T-helper 2 cell treated with Interferon-gamma antibody and Interleukin-4, amounts not matched to agents 100 ng/mL and 5 ng/mL, for 36 hours (primary cell): Measurements from ENCODE around the gene MAP3K10. TPM values are rescaled to one million over a fixed set of nuclear protein-coding genes. Genes with fewer than 3 reads are reported as not detected.

Experiments used
- intact Hi-C: fragments of 100-400 bp; cut with micrococcal nuclease; formaldehyde crosslinking; loops from one replicate; pipeline ENCODE4 v1.15.1; 2023
- total RNA-seq: library from RNA; stranded (reverse); gene quantifications from 2 replicates; pipeline ENCODE4 v1.2.3, GENCODE V29; 2022

MAP3K10 gene
- total RNA-seq, 1 donor from 2014 or later: 17.5 TPM

DNA sequence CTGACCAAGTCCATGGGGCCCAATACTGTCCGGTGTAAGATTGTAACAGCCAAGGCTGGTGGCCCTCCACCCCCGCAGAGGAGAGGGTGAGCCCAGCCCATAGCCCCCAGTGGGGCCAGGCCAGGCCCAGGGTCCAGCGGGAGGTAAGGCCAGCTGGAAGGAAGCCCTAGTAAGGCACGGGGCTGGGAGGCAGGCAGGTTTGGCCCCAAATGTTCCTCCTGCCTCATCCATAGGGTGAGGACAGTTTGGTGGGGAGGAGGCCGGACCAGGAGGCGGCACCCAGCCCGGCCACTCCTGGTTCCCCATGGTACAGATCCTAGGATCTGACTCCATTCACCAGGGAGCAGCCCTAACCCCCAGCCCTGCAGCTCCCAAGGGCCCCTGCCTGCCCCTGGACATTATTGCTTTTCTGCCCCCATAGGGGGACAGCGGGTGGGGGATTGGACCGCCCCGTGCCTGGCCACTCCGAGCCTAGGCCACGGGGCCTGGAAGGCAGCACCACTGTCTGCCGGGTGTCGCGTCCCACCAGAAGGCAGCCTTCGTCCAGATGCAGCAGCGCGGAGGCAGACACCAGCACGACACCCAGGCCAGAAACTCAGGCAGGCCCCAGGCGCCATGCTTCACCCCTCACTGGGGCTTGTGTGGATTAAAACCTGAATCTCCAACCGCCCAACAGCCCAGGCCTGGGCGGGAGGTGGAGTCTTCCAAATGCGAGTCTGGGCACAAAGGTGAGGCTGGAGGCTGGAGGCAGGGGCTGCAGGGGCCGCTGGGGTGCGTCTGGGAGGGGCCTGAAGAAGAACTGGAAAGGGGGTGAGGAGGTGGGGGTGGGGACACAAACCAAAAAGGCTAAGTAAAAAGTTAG, 42.0 kb downstream of the MAP3K10 start:
- intact Hi-C loops: no loop called here

DNA sequence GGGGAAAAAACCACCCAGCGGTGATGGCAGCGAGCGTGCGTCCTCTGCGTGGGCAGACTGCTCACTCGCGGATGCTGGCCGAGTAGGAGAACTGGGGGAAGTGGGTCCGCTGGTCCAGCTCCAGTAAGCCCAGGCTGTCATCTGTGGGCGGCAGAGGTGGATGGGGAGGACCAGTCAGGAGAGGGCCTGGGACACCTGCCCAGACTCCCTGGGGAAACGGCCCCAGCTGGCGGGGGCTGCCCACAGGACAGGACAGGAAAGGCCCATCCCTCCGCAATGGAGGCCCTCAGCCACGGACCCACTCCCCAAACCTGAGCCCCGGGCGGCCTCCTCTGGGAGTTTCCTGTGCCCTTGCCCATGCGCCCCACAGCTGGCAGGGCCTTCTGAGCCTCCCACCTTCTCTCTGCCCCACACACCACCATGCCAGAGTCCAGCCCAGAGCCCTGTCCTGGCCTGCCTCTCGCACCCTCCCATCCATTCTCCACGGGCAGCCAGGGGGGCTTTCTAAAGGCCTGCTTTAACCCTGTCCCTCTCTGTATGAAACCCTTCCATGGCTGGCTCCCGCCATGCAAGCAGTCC, 42.7 kb downstream of the MAP3K10 start:
- intact Hi-C loops: no loop called here

DNA sequence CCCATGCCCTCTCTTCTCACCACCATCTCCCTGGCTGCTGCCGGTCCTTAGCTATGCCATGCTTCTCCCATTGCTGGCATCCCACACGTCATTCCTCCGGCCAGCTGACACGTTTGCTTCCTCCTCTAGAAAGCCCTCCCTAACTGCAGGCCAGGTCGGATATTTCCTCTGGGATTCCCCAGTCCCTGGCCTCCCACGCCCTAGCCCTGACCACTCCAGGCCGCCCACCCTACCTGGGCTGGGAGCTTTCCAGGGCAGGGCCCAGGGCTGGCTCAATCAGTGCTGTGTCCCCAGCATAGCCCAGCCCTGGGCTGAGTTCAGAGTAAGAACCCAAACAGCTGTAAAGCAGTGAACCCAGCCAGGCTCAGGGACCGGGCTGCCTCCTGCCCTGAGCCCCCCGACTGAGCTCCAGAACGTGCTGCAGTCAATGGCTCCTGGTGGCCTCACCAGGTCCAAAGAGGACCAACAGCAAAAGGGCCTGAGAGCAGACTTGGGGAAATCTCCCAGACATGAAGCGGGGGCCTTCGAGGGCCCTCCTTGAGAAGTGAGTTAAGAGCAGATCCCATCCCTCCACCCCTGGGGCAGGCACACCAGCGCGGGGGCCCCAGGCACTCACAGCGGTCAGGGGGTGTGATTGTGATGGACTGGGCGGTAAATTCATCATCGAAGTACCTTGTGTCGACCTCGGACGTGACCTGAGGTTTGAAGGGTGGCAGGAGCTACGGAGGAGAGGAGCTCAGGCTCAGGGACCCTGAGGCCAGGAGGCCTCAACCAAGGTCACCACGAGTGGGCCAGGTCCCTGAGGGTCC, 43.4 kb downstream of the MAP3K10 start:
- intact Hi-C loops: no loop called here

DNA sequence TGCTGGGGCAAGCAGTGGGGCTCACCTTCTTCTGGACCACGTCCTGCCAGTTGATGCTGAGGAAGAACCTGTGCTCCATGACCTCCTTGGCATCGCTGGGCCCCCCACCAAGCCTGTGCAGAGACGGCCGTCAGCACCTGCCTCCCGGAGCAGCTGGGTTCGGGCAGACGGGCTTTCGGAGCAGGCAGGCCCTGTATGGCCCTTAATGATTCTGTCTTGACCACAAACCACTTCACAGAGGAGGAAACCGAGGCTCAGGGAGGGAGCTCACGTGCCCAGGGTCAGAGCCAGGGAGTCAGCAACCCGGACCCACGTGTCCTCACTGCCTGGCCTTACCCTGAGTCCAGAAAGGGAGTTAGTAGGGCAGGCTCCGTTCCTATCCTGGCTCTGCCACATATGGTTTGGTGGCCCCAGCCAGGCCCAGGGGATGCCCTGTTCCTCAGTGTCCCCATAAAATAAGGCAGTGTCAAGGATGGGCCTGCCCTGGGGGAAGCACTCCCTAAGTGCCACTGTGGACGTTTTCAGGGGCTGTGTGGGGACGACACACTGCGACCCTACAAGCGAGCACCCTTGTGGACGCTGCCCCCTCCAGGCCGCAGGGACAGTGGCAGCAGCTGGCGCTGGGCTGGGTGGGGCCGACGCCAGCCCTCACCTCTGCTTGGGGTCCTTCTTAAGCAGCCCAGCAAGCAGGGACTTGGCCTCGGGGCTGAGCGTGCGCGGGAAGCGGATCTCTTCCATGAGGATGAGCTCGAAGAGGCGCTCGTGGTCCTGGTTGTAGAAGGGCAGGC, 44.2 kb downstream of the MAP3K10 start:
- intact Hi-C loops: no loop called here

DNA sequence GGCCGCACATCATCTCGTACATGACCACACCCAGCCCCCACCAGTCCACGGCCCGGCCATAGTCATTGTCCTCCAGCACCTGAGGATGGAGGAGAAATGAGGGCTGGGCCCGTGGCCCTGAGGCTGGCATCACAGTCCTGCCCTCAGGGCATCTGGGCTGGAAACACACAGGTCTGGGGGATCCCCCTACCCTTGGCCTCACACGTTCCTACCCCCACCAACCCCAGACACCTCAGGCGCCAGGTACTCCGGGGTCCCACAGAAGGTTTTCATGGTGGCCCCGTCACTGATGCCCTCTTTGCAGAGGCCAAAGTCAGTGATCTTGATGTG, 44.8 kb downstream of the MAP3K10 start:
- intact Hi-C loops: no loop called here

DNA sequence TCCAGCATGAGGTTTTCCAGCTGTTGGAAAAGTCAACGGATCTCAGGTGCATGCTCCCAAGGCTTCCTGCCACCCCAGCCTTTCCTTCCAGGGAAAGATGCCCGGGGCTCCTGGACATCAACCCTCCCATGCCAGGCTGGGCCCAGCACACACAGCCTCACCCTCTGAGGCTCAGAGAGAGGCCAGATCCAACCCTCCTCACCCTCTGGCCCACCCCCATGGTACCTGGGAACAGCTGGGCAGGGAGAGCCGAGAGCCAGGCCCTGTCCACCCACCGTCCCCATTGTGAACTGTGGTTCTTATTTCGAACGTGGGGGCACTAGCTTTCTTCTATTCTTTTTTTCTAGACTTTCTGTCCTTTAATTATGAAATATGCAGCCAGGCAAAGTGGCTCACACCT, 45.1 kb downstream of the MAP3K10 start:
- intact Hi-C loops: no loop called here

DNA sequence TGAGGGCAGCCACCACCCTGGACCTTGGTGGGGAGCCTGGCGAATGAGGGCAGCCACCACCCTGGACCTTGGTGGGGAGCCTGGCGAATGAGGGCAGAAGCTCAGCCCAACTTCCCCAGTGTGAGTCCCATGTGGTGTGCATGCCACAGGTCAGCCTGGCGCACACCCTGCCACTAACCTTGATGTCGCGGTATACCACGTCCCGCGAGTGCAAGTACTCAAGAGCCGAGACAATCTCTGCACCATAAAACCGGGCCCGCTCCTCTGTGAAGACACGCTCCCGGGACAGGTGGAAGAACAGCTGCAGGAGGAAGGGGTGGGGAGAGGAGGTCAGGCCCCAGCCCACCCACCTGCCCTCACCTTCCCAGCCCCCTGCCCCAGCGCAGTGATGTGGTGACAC, 46.6 kb downstream of the MAP3K10 start:
- intact Hi-C loops: no loop called here

DNA sequence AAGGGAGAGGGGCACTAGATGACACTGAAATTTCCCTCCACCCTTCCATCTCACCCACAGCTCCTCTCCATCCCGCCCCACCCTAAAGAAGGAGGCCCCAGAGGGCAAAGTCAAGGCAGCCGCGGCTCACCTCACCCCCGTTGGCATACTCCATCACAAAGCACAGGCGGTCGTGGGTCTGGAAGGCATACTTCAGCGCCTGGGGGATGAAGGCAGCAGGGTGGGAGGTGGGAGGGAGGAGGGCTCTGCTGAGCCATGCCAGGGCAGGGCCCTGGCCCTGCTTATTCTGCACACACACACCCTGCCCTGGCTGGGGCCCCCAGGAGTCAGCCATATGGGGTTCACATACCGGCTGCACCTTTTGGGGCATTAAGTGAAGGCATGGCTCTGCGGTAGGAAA, 47.5 kb downstream of the MAP3K10 start:
- intact Hi-C loops: no loop called here

DNA sequence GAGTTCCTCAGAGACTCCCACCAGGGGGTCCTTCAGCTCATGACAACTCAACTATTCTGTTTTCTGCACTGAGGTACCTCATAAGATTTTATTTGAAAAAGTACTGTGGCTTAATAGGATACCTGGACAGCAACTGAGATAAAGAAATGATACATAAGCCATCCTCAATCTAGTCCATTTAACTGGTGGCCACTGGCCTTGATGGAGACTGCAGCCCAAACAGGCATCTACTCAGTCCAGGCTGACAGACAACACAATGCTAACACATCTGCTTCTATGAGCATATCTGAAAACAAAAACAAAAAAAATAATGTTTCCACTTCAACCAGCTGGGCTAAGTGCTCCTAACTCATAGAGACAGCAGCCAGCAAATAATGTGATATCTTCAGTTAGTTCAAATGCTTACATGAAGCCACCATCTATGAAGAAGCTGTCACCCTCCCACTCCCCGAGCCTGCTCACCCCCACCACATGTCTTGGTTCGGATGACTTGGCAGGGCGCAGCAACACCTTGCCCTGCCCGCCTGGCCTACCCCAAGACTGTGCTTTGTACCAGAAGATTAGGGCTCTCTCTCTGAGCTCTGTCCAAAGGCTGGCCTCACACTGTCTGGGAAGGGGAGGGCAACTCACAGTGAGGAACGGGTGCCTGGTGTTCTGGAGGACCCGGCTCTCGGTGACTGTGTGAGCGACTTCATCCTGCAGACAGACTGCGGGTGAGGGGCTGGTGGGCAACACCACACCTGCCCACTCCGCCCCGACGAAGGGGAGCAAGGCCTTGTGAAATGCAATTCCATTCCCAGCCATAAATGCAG, 48.4 kb downstream of the MAP3K10 start:
- intact Hi-C loops: no loop called here

DNA sequence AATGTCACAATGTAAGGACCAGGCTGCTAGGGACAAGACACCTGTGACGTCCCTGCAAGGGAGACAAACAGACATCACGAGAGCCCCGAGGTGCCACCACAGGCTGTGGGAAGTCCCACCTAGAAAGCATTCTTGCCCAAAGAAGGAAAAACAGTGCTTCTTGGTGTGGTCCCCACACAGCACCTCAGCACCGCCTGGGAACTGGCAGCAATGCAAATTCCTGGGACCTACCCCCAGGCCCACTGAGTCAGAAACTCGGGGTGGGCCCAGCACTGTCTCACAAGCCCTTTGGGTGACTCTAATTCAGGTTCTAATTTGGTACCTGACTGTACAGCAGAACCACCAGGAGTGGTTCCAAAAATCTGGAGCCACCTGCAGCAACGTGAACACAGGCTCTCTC, 49.1 kb downstream of the MAP3K10 start:
- intact Hi-C loops: no loop called here

DNA sequence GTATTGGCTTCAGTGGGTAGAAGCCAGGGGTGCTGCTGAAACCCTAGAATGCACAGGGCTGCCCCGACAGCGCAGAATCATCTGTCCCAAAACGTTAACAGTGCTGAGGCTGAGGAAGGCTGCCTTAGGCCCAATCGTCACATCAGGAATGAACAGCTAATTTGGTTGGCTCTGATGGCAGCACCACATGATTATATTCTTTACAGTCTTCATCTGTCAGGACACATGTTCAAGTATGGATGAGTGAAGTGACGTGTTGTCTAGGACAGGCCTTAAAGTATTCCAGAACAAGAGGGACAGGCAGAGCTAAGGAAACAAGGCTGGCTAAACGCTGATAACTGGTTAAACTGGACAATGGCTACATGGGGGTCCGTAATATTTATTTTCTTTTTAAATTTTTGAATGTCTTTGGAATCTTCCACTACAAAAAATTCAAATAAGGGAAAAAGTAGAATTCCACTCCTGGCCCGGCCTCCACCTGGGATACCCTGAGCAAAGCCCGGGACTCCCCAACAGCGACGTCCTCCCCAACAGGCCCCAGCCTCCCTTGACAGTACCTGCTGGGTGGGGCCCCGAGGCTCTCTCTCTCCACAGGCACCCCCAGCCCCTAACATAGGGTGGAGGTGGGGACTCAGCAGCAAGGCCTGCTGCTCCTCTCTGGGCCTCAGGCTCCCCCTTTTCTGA, 50.0 kb downstream of the MAP3K10 start:
- intact Hi-C loops: no loop called here

DNA sequence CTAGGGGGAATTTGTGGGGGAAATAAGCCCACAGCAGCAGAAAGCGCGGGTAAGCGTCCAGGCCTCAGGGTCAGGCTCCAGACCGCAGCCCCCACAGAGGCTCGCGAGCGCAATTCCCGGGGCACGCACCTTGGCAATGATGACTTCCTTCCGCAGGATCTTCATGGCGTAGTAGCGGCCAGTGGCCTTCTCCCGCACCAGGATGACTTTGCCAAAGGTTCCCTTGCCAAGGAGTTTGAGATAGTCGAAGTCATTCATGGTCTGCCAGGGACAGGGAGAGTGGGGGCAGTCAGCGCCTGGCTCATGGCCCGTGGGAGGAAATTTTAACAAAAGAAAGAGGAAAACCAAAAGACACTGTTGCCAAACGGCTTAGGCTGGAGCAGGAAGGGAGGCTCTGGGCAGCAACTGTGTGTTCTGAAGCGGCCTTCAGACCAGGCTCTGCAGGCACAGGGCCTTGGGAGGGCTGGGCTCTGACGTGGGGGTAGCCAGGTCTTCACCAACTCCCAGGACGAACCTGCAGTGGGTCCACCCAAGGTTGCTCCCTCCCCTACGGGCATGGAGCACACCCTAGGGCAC, 50.7 kb downstream of the MAP3K10 start:
- intact Hi-C loops: no loop called here

DNA sequence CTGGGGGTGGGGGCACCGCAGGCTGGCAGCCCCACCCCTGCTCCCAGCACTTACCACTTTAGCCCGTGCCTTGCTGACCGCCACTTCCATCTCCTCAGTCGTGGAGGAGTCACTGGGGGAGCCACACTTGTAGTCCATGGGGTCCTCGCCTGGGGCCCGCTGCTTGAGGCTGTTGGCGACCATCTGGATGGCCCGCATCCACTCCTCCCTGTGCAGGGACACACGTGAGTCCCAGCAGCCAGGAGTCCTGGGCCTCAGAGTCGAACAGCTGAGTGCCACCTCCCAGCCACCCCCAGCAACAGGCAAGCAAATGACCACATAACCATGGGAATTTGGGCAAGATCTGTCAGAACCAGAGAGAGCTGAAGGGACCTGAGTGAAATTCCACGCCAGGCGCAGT, 51.3 kb downstream of the MAP3K10 start:
- intact Hi-C loops: no loop called here

DNA sequence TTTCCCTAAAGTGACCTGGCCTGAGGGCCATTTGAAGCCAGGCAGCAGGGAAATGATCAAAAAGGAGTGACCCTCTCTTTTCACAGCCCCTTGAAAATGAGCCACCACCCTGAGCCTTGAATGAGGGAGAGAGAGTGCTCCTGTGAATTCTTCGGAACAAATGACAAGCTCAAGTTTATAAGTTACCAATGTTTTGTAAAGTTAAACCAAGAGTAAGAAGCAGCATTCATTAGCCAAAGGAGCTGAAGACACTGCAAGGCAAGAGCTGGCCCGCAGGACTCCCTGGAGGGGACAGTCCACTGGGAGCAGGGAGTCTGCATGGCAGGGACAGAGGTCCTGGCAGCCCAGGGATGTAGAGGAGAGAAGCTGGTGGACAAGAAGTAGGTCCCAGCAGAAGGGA, 52.0 kb downstream of the MAP3K10 start:
- intact Hi-C loops: no loop called here

DNA sequence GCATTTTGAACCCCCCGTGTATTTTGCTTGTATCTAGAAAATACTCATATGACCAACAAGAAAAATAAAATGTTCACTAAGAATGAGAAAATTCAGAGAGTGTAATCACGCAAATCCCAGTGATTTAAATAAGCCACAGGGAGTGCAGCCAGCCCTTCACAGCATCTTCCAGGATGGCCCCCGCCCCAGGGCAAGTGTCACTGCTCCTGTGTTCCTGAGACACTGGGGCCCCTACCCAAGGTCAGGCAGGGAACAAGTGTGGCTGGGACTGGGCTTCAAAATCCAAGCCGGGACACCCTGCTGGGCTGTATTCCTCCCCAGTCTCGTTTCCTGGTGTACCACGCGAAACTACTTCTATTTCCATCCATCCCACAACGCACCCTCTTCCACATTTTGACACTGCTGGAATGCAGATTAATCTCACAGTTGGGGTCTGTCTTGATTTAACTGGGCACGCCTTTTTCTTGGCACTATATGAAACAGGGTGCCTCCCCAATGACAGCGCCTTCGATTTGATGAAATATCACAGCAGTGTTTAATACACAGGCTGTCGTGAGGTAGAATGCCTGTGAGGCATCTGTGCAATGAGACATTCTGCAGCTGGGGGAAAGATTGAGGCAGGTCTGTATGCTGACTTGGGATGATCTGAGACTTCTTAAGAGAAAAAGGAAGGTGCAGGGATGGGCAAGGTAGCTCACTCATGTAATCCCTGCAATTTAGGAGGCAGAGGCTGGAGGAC, 53.5 kb downstream of the MAP3K10 start:
- intact Hi-C loops: no loop called here

DNA sequence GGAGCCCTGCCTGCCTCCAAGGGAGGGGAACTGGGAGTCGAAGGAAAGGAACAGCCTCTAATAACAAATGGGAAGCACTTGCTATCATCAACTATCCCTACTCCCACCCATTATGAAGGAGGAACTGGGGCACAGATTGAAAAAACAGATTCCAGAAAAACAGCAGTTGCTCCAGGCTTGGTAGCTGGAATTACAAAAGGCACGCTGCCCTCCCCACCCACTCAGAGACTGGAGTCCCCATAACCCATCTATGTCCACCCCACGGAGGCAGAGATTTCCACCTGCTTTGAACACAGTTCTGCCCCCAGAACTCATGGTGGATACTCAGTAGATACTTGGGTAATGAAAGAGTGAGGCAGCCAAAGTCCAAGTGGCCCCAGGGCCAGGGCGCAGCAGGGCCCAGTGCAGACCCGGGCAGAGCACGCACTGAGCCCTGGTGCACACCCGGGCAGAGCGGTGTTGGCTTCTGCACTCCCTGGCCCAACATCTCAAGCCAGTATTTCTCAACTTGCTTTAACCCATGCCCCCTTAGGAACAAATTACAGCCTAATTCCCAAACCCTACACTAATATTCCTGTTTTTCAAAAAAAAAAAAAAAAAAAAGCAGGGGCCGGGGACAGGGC, 54.4 kb downstream of the MAP3K10 start:
- intact Hi-C loops: no loop called here

DNA sequence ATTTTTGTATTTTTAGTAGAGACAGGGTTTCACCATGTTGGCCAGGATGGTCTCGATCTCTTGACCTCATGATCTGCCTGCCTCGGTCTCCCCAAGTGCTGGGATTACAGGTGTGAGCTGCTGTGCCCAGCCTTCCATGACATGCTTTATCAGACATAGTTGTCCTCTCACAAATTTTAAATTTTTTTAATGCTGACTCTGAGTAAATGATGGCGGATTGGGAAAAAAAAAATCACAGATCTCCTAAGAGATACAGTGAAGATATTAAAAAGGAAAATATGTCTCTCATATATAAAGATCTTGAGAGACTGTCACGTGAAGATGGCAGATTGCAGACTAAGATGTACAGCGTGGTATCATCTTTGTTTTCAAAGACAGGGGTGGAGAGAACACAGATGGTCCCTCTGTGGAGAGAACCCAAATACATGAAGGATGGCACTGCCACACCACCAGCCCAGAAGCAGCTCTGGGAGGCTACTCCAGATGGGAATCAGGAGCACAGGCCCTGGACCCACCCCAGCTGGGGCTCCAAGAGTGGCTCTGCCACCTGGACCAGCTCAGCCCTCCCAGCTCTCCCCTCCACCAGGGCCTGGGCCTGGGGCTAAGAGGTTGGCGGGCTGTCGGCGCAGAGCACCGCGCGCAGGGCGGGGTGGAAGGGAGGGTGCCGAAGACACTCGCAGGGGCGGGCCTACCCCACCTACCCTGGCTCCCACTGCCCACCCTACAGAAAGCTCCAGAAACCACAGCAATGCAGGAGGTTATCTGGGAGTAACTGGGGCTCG, 55.3 kb downstream of the MAP3K10 start:
- intact Hi-C loops: no loop called here

DNA sequence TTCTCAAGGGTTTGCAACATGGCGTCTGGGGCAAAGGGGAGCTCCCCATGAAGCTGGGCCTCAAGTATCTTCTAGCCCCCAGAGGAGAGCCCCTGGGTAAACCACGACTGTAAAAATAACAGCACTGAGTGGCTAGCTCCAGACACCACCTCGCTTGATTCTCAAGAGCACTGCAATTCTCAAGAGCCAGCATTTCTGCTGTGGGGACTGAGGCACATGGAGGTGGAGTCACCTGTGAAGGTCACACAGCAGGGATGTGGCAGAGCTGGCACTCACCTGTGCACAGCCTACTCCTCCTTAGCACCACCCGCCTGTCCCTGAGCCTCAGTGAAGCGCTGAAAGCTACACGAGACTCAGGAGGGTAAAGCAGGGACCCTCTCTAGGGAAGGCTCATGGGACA, 56.0 kb downstream of the MAP3K10 start:
- intact Hi-C loops: no loop called here
